HG03342 (cell line): ENCODE results near the gene TMEM50B.
A peak's percentile ranks its signal among the peaks of the same experiment; 100 is the strongest.
"Not testable (repeated sequence)": the region's sequence is repeated elsewhere in the genome, so short reads cannot be mapped to it uniquely, and the experiment has no call there.

Experiments
- ATAC-seq: cut with Tn5 transposase; IDR thresholded peaks from one replicate; pipeline ENCODE4 v1.9.1; 2021; ENCODE audit warnings: mild to moderate bottlenecking, moderate library complexity; ENCODE audit not compliant: unreplicated experiment

TMEM50B gene

GRCh38 chr21:33478935-33479678 is 667 bp downstream of the TMEM50B start:
- ATAC-seq, result peak; percentile 25

GRCh38 chr21:33478182-33478581 is 1.6 kb downstream of the TMEM50B start:
- ATAC-seq, result no peak

DNA sequence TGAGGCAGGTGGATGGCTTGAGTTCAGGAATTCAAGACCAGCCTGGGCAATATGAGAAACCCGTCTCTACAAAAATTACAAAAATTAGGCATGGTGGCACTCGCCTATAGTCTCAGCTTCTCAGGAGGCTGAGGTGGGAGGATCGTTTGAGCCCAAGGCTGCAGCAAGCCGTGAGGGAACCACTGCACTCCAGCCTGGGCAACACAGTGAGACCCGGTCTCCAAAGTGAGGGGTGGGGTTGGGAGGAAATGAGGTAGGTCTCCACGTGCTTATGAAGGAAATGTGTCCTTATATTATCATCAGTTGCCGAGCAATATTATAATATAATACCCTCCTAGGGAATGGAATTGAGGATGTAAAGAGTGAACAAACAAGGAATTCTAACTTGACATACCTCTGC is 2.7 kb downstream of the TMEM50B start:
- ATAC-seq, result no peak

- no peak for ATAC-seq
Measured at GRCh38 chr21:33473344-33473743, 6.4 kb downstream of the TMEM50B start.

DNA sequence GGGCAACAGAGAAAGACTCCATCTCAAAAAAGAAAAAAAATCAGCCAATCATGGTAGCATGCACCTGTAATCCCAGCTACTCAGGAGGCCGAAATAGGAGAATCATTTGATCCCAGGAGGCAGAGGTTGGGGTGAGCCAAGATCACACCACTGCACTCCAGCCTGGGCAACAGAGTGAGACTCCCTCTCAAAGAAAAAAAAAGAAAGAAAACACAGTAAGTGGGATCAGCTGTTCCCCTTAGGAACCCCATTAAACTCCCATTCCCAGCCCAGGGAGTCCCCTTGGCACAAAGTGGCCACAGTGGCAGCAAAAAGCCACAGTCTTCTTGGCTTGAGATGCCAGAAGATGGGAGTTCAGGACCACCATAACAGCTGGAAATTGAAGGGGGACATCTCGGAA is 9.1 kb downstream of the TMEM50B start:
- ATAC-seq, result no peak

GRCh38 chr21:33469183-33469582 is 10.6 kb downstream of the TMEM50B start:
- ATAC-seq, result not testable (repeated sequence)

DNA sequence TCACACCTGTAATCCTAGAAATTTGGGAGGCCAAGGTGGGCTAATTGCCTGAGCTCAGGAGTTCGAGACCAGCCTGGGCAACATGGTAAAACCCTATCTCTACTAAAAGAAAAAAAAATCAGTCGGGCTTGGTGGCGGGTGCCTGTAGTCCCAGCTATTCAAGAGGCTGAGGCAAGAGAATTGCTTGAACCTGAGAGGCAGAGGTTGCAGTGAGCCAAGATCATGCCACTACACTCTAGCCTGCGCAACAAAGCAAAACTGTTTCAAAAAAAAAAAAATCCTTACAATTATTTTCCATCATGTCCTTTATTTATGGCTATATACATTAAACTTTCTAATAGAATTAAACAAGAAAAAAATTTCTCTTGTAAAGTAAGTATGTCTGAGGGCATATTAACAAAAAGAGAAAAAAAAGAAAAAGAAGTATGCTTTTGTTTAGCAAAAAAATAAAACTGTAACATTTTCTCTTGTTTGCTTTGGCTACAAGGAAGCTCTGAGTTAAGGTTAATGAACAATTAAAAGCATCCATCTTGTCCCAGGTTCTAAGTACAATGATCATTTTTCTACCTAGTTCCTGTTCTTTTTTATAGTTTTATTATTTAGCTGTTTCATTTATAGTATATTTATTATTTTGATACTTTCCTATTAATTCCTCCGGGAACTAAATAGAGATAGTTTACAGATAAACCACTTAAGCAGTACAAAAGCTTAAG is 18.1 kb downstream of the TMEM50B start:
- no peak for ATAC-seq

DNA sequence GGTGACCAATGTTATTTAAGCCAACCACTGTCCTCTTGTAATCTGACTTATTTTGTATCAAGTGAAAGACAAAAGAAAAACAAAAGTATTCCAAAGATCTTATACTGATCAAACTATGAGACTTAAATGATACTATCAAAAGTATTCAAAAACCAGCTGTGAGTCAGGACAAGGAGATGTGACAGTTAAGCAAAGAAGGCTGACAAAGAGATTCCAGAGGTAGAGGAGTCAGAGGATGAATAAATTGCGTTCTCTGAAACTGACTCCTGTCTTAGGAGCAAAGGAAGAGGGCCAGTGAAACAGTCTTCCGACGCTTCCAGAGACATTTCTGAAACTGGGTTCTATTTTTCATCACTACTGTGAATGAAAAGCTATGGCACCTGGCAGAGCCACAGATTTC is 20.9 kb downstream of the TMEM50B start:
- ATAC-seq, result no peak

- no peak for ATAC-seq
Measured at GRCh38 chr21:33455686-33456446, 23.9 kb downstream of the TMEM50B start.

- ATAC-seq, result no peak
Measured at GRCh38 chr21:33452362-33452761, 27.4 kb downstream of the TMEM50B start.

- no peak for ATAC-seq
Measured at GRCh38 chr21:33451634-33452071, 28.1 kb downstream of the TMEM50B start.

DNA sequence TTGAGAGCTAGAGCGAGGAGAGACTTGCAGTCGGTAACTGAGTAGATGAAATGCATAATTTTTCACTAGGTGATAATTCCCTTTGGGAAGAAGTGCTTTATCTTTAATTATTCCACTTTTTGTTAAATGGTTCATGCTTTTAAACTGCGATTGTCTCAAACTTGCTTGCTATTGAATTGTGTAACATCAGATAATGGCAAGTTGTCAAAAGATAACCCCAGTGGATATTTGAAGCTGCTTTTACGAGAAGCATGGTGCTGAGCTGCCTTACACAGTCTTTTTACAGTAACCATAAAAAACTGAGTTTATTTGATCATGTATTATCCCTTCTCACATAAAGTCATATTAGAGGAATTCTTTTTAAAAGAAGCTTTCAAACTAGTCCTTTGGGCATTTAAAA is 30.2 kb downstream of the TMEM50B start:
- ATAC-seq, result no peak

DNA sequence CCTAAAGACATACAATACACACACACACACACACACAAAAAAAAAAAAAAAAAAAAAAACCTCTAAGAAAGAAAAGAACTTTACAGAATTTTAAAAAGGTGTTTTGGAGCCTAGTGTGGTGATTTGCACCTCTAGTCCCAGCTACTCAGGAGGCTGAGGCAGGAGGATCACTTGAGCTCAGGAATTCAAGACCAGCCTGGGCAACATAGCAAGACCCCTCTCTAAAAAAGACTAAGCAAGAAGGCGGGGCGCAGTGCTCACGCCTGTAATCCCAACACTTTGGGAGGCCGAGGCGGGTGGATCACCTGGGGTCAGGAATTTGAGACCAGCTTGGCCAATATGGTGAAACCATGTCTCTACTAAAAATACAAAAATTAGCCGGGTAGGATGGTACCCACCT is 33.2 kb downstream of the TMEM50B start:
- ATAC-seq, result not testable (repeated sequence)

DNA sequence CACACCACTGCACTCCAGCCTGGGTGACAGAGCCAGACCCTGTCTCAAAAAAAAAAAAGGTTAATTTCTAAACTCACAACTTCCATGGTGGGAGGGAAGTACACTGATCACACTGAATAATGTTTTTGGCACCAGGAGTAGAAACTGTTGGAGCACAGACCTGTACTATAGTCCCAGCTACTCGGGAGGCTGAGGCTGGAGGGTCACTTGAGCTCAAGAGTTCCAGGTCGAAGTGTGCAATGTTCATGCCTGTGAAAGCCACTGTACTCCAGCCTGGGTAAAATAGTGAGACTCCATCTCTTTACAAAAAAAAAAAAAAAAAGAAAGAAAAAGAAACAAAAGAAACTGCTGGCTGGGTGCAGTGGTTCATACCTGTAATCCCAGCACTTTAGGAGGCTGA is 35.3 kb downstream of the TMEM50B start:
- no peak for ATAC-seq

DNA sequence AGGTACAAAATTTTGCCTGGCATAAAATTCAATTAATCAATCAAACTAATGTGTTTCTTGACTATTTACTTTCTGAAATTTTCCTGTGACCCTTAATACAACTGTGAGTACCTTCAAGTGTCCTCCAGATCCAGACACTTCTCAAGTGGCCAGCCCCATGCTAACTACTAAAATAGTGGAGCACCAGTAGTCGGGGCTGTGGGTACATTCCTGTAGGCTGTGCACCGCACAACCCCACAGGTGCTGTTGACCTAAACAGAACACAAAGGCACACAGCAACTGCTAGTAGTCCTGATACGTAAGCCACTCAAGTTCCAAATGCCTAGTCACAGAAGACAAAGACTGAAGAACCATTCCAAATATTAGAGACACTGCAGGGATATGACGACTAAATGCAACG is 36.6 kb downstream of the TMEM50B start:
- ATAC-seq, result no peak

GRCh38 chr21:33441489-33442477 is 38.0 kb downstream of the TMEM50B start:
- peak; percentile 71 for ATAC-seq

DNA sequence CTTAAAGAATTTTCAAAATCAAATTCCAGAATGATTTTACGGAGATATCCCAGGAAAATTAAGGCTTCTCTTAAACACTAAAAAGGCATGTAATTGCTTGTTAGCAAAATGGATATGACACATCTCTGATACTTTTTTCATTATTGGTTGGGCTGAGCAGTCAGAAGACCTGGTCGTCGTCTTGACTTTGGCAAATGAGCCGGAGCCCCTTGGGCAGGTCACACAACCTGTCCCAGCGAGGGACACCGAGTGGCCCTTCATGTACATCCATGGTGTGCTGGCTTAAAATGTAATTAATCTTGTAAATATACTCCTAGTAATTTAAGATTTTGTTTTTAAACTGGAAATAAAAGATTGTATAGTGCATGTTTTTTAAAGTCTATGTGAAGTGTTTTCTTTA is 42.6 kb downstream of the TMEM50B start:
- no peak for ATAC-seq

GRCh38 chr21:33434770-33435360 is 44.9 kb downstream of the TMEM50B start:
- peak; percentile 83 for ATAC-seq

DNA sequence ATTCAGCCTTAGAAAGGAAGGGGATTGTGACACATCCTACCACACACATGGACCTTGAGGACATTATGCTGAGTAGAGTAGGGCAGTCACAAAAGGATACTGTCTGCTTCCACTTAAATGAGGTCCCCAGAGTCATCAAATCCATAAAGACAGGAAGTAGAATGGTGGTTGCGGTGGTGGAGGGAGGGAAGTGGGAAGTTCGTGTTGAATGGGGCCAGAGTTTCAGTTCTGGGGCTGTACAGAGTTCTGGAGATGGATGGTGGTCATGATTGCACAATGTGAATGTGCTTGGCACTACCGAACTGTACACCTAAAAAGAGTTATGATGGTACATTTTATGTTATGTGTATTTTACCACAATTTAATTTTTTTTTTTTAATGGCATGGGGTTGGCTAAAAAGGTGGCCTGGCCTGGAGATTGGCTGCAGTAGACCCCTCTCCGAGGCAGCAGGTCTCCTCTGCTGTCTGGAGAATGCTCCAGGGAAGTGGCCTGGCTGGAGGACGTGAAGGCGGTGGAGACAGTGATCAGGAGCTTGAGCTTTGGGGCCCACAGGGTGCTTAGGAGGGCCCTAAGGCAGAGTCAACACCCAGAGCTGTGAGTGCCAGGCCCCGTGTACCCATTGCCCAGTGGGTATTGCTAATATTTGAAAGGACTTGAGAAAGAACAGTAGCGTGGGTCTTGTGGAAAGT is 46.2 kb downstream of the TMEM50B start:
- ATAC-seq, result no peak

DNA sequence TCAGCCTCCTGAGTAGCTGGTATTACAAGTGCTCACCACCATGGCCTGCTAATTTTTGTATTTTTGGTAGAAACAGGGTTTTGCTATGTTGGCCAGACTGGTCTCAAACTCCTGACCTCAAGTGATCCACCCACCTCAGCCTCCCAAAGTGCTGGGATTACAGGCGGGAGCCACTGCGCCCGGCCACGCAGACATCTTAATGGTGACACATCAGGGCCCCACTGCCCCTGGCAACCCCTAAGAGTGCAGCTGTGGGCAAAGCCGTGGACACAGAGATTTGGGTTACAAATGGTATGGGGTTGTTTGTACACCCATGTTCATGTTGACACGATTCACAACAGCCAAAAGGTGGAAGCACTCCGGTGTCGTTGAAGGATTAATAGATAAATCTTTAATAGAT is 46.8 kb downstream of the TMEM50B start:
- no peak for ATAC-seq
